GM21367 (cell line): ENCODE results near the gene ZNF317.
"Not testable (repeated sequence)": the region's sequence is repeated elsewhere in the genome, so short reads cannot be mapped to it uniquely, and the experiment has no call there.

Experiments
- ATAC-seq: cut with Tn5 transposase; IDR thresholded peaks from one replicate; pipeline ENCODE4 v1.9.1; 2021; ENCODE audit not compliant: unreplicated experiment

Gene ZNF317

GRCh38 chr19:9171393-9171991 is 31.3 kb downstream of the ZNF317 start:
- no peak for ATAC-seq

GRCh38 chr19:9175326-9175725 is 35.1 kb downstream of the ZNF317 start:
- no peak for ATAC-seq

- no peak for ATAC-seq
Measured at GRCh38 chr19:9178901-9179300, 38.7 kb downstream of the ZNF317 start, which contains the start of gene OR7D2. Gene OR7D2 (plus strand): TSS chr19:9178979. CDS start chr19:9185782, 6,803 bp downstream.

- no peak for ATAC-seq
Measured at GRCh38 chr19:9183000-9183399, 42.8 kb downstream of the ZNF317 start.

GRCh38 chr19:9187191-9187590 is 47.0 kb downstream of the ZNF317 start:
- no peak for ATAC-seq

GRCh38 chr19:9189535-9189934 is 49.3 kb downstream of the ZNF317 start:
- ATAC-seq: no peak

GRCh38 chr19:9198044-9198443 is 57.8 kb downstream of the ZNF317 start:
- not testable (repeated sequence) for ATAC-seq

GRCh38 chr19:9205501-9206113 is 65.4 kb downstream of the ZNF317 start:
- no peak for ATAC-seq
